ENCODE results near the gene KLF5. TPM values are rescaled to one million over a fixed set of nuclear protein-coding genes. Genes with fewer than 3 reads are reported as not detected.
A peak's percentile ranks its signal among the peaks of the same experiment; 100 is the strongest.

KLF5 gene
- total RNA-seq, 1 experiment from 2014 or later, result 59.2 TPM

- Histone ChIP-seq H3K9me2 (ENCODE audit: insufficient read depth) (no peaks in the 10 kb centered on the region), H3K9me3 (ENCODE audit: control insufficient read depth in 1 of 2, insufficient read depth in 1 of 2, low read depth in 1 of 2, low read length in 2 of 2) (no peaks in the 10 kb centered on the region), H2AFZ (ENCODE audit: low read depth, low read length, poor library complexity, severe bottlenecking) (peak overlapping the region; percentile 42), H3K36me3 (ENCODE audit: control insufficient read depth in 1 of 2, insufficient read depth in 2 of 2, low read length in 2 of 2) (no peaks in the 10 kb centered on the region), H3K79me2 (ENCODE audit: insufficient read depth, low read length) (peaks cover 19% of the 10 kb centered on the region), H3K4me3 (replicated peaks in 1 of 2; ENCODE audit: low read depth in 1 of 2, low read length in 2 of 2) (peak overlapping the region; percentile 15 to 44), H3K4me1 (ENCODE audit: control insufficient read depth in 1 of 2, insufficient read depth in 2 of 2, low read length in 2 of 2) (peaks cover 25 to 45% of the 10 kb centered on the region in 2 experiments), H3K27ac (ENCODE audit: low read depth, low read length) (peak overlapping the region; percentile 67), H3K27me3 (ENCODE audit: insufficient read depth, low read length) (no peaks in the 10 kb centered on the region), H3K4me2 (ENCODE audit: low read length) (peak overlapping the region; percentile 90), H4K20me1 (ENCODE audit: insufficient read depth) (no peaks in the 10 kb centered on the region), H3K9ac (ENCODE audit: low read length) (peak overlapping the region; percentile 45)
- ChIA-PET POLR2A (interaction anchor here (1.3 kb wide), 1 partner anchor 366 kb away, joined by 5 read pairs; no protein-coding TSS in a partner anchor), CTCF (interaction anchor here (1.7 kb wide), 1 partner anchor 216 kb away, joined by 4 read pairs; no protein-coding TSS in a partner anchor), RAD21 (ENCODE audit: low non-redundant PET in 1 of 2, low total read pairs in 2 of 2, uncharacterized antibody in 2 of 2, unreplicated experiment in 2 of 2) (interaction anchor here in 1 of 2 experiments (0.6 kb wide), 1 partner anchor 66 kb away, joined by 9 read pairs; no protein-coding TSS in a partner anchor)
- no TSS peak for BruUV-seq (replicated peaks)
- DNase-seq (ENCODE audit: low read depth, low spot score) (peak; percentile 79), ATAC-seq (peak; percentile 18)
- peak; percentile 67 for TF ChIP-seq TCF7L2 (IDR thresholded peaks at IDR 0.05; ENCODE audit: borderline replicate concordance, extremely low read depth, insufficient read depth, insufficient read length)
- TF ChIP-seq ATF3 (IDR thresholded peaks at IDR 0.05), result 0 out of 2 replicates have a peak, but pooled peaks have one; percentile 29
- TF ChIP-seq SP1 (IDR thresholded peaks at IDR 0.05; ENCODE audit: low read depth), result peak; percentile 61
- TF ChIP-seq EGR1 (IDR thresholded peaks at IDR 0.05; ENCODE audit: low read depth), result peak; percentile 72
- peak; percentile 29; the same call in 1 of the 2 replicates for TF ChIP-seq POLR2AphosphoS5 (IDR thresholded peaks at IDR 0.05; ENCODE audit: low read depth, low read length)
- no peak for TF ChIP-seq YY1 (IDR thresholded peaks at IDR 0.05; ENCODE audit: extremely low read depth, insufficient replicate concordance, low read depth, low read length)
- TF ChIP-seq ELF1 (IDR thresholded peaks at IDR 0.05; ENCODE audit: borderline replicate concordance, low read depth), result no peak
- peak; percentile 71 for TF ChIP-seq JUND (IDR thresholded peaks at IDR 0.05)
- TF ChIP-seq POLR2A (IDR thresholded peaks at IDR 0.05; ENCODE audit: borderline replicate concordance, extremely low read depth, insufficient read depth, insufficient read length), result no peak
- peak; percentile 52; the same call in 1 of the 2 replicates for TF ChIP-seq SIN3A (IDR thresholded peaks at IDR 0.05; ENCODE audit: low read depth)
- peak; percentile 36; the same call in 1 of the 2 replicates for TF ChIP-seq CBX3 (IDR thresholded peaks at IDR 0.05; ENCODE audit: low read depth)
- TF ChIP-seq CTCF (IDR thresholded peaks at IDR 0.05 in 2 of 3, conservative IDR thresholded peaks at IDR 0.05 in 1 of 3; ENCODE audit: borderline replicate concordance in 1 of 3, insufficient read depth in 1 of 3, low read depth in 2 of 3, low read length in 2 of 3), result no peak
- TF ChIP-seq CEBPB (IDR thresholded peaks at IDR 0.05; ENCODE audit: low read depth), result no peak; the same call in 1 of the 2 replicates
- peak; percentile 79; the same call in 1 of the 2 replicates for TF ChIP-seq FOSL1 (IDR thresholded peaks at IDR 0.05; ENCODE audit: low read depth)
- no peak for TF ChIP-seq EZH2phosphoT487 (IDR thresholded peaks at IDR 0.05; ENCODE audit: borderline replicate concordance)
- no peak for TF ChIP-seq ZFX (IDR thresholded peaks at IDR 0.05)
- intact Hi-C loops (cut with micrococcal nuclease), result loop anchor here (2.0 to 5.0 kb wide), 3 partner anchors 214 to 651 kb away; no protein-coding TSS in a partner anchor
These were observed 2.8 kb upstream of the KLF5 start for GRCh38 chr13:73055813-73056564.

Measured in HCT116 (cell line).